Fibroblast of mammary gland (primary cell): Measurements from ENCODE around the gene CISTR.

Source experiments
- DNase-seq: peaks from one replicate; pipeline ENCODE4 v3.0.0-alpha.2; 2010; ENCODE audit warnings: low read depth
- H3K4me3 ChIP-seq: 2 replicates; pipeline ENCODE4 v1.5.1; 2011; ENCODE audit warnings: low read depth, mild to moderate bottlenecking, low read length, moderate library complexity; ENCODE audit not compliant: control insufficient read depth
- CTCF ChIP-seq: conservative IDR thresholded peaks from 2 replicates; pipeline ENCODE4 v1.5.1; 2011; ENCODE audit warnings: low read depth, low read length, inconsistent platforms; ENCODE audit not compliant: control insufficient read depth, insufficient read depth

CISTR gene

GRCh38 chr12:53717319-53717718 is 34.5 kb downstream of the CISTR start:
- no peak overlapping the region for H3K4me3 ChIP-seq
- no peak for DNase-seq
- TF ChIP-seq CTCF: no peak

- TF ChIP-seq CTCF: no peak
- no peak for DNase-seq
- no peak overlapping the region for H3K4me3 ChIP-seq
Measured at GRCh38 chr12:53714004-53714403, 37.8 kb downstream of the CISTR start.

GRCh38 chr12:53713516-53713915 is 38.3 kb downstream of the CISTR start:
- no peak overlapping the region for H3K4me3 ChIP-seq
- TF ChIP-seq CTCF: no peak
- no peak for DNase-seq

GRCh38 chr12:53712059-53712643 is 39.6 kb downstream of the CISTR start:
- no peak for TF ChIP-seq CTCF
- H3K4me3 ChIP-seq: no peak overlapping the region
- no peak for DNase-seq

GRCh38 chr12:53710091-53710490 is 41.7 kb downstream of the CISTR start:
- no peak for TF ChIP-seq CTCF
- no peak for DNase-seq

GRCh38 chr12:53709671-53710070 is 42.1 kb downstream of the CISTR start:
- H3K4me3 ChIP-seq: no peak overlapping the region
- TF ChIP-seq CTCF: no peak
- DNase-seq: no peak

More at GRCh38 chr12:53710091-53710490, 41.7 kb downstream of the CISTR start:
- no peak overlapping the region for H3K4me3 ChIP-seq

GRCh38 chr12:53706080-53706479 is 45.7 kb downstream of the CISTR start:
- no peak overlapping the region for H3K4me3 ChIP-seq
- DNase-seq: no peak
- no peak for TF ChIP-seq CTCF
